ENCODE measurements around the gene UTY.

The UTY gene

GRCh38 chrY:13227354-13227953 is 252.4 kb downstream of the UTY start:
- no peak for DNase-seq (ENCODE audit: low read depth)
- TF ChIP-seq, protein P1, sequence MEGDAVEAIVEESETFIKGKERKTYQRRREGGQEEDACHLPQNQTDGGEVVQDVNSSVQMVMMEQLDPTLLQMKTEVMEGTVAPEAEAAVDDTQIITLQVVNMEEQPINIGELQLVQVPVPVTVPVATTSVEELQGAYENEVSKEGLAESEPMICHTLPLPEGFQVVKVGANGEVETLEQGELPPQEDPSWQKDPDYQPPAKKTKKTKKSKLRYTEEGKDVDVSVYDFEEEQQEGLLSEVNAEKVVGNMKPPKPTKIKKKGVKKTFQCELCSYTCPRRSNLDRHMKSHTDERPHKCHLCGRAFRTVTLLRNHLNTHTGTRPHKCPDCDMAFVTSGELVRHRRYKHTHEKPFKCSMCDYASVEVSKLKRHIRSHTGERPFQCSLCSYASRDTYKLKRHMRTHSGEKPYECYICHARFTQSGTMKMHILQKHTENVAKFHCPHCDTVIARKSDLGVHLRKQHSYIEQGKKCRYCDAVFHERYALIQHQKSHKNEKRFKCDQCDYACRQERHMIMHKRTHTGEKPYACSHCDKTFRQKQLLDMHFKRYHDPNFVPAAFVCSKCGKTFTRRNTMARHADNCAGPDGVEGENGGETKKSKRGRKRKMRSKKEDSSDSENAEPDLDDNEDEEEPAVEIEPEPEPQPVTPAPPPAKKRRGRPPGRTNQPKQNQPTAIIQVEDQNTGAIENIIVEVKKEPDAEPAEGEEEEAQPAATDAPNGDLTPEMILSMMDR (IDR thresholded peaks at IDR 0.05; ENCODE audit: low read depth, low read length, missing control alignments): no peak

DNA sequence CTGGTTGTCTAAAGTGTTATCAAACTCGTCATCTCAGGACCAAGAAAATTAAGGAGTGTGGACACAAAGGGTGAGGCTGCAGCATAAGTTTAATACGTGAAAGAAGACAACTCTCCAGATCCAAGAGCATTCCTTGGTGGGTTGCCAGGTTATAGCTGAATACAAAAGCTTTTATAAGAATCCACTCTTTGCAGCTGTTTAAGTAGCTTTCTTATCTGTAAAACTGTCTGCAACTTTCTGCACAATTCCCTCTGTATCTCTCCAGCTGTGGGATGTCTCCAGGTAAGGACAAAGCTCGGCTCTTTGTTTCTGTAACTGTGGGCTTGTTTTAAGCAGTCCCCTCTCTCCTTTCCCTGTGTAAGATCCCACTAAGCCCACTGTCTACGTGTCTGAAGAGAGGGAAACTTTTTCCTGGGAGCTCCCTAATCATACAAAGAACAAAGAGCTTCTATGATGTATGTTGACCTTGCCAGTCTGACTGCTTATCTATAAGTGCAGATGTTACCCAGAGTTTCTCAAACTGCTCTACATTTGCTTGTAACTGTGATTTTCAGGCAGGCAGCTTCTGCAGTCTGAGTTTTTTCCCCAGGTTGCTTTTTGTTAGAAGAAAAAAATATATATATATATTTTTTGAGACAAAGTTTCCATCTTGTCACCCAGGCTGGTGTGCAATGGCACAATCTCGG is 268.7 kb downstream of the UTY start:
- no peak overlapping the region for H3K4me3 ChIP-seq (ENCODE audit: low read depth, low read length)
- DNase-seq (ENCODE audit: low read depth): no peak
- TF ChIP-seq, protein P1 (IDR thresholded peaks at IDR 0.05; ENCODE audit: low read depth, low read length, missing control alignments): no peak

More at GRCh38 chrY:13227354-13227953, 252.4 kb downstream of the UTY start:
- H3K4me3 ChIP-seq (ENCODE audit: low read depth, low read length): no peak overlapping the region

- no peak for DNase-seq (ENCODE audit: low read depth)
- TF ChIP-seq, protein P1 (IDR thresholded peaks at IDR 0.05; ENCODE audit: low read depth, low read length, missing control alignments): no peak
- H3K4me3 ChIP-seq (ENCODE audit: low read depth, low read length): no peak overlapping the region
These were observed 274.6 kb downstream of the UTY start for GRCh38 chrY:13205214-13205613.

Measured in GM12864 (cell line).